IMR-90 (cell line): ENCODE data around the gene ANXA2. TPM values are rescaled to one million over a fixed set of nuclear protein-coding genes. Genes with fewer than 3 reads are reported as not detected.

Experiments used
- ATAC-seq: fragments of 200-7000 bp; cut with Tn5 transposase; 2 replicates; pipeline ENCODE4 v1.9.1; 2020; ENCODE audit warnings: low read depth, mild to moderate bottlenecking, moderate library complexity
- BruUV-seq: library from RNA; stranded (reverse); fragments of 400-500 nt; replicated peaks from 2 replicates; lab custom pipeline; 2021; lab: Mats Ljungman, UMichigan
- CTCF ChIA-PET: fragments of 300-600 bp; formaldehyde crosslinking; extraction: SDS; loops from one replicate; lab custom pipeline; 2021; ENCODE audit warnings: antibody characterized with exemption; lab: Yijun Ruan, JAX
- POLR2A ChIA-PET: fragments of 300-600 bp; sonication (Branson Sonifier 250); formaldehyde crosslinking; loops from one replicate; lab custom pipeline; 2022; ENCODE audit warnings: antibody characterized with exemption; ENCODE audit not compliant: unreplicated experiment; lab: Charles Lee
- DNase-seq: peaks from one replicate; pipeline ENCODE4 v3.0.0; 2013
- H2AFZ ChIP-seq: replicated peaks from 2 replicates; pipeline ENCODE3; 2013; ENCODE audit warnings: low read length, mild to moderate bottlenecking; ENCODE audit not compliant: poor library complexity
- H2AK5ac ChIP-seq: 2 replicates; pipeline ENCODE4 v1.6.1; 2013; ENCODE audit warnings: low read depth, low read length, inconsistent platforms
- H2AK9ac ChIP-seq: replicated peaks from 2 replicates; pipeline ENCODE3; 2013; ENCODE audit warnings: mild to moderate bottlenecking, low read depth, low read length, moderate library complexity; ENCODE audit not compliant: poor library complexity
- H2BK120ac ChIP-seq: 2 replicates; pipeline ENCODE4 v1.6.1; 2013; ENCODE audit warnings: low read depth, low read length, inconsistent platforms
- H2BK15ac ChIP-seq: 3 replicates; pipeline ENCODE4 v1.6.1; 2013; ENCODE audit warnings: low read depth, low read length, inconsistent platforms
- H2BK20ac ChIP-seq: 2 replicates; pipeline ENCODE4 v1.6.1; 2013; ENCODE audit warnings: low read depth, mild to moderate bottlenecking, inconsistent platforms, low read length, moderate library complexity
- H2BK5ac ChIP-seq: 2 replicates; pipeline ENCODE4 v1.6.1; 2013; ENCODE audit warnings: mild to moderate bottlenecking, low read depth, low read length, inconsistent platforms; ENCODE audit not compliant: poor library complexity, severe bottlenecking
- H3K14ac ChIP-seq: replicated peaks from 2 replicates; pipeline ENCODE4 v1.6.1; 2013; ENCODE audit warnings: low read depth, low read length, inconsistent platforms
- H3K18ac ChIP-seq: 2 replicates; pipeline ENCODE4 v1.6.1; 2013; ENCODE audit warnings: low read depth, low read length, control low read depth
- H3K23ac ChIP-seq: 2 replicates; pipeline ENCODE4 v1.6.1; 2013; ENCODE audit warnings: low read depth, low read length, inconsistent platforms
- H3K27ac ChIP-seq: 2 replicates; pipeline ENCODE4 v1.5.1; 2013; ENCODE audit warnings: mild to moderate bottlenecking, control low read depth, low read length; ENCODE audit not compliant: insufficient read depth
- H3K27me3 ChIP-seq: 2 replicates; pipeline ENCODE4 v1.6.1; 2013; ENCODE audit warnings: low read length; ENCODE audit not compliant: control insufficient read depth, insufficient read depth
- H3K36me3 ChIP-seq: 2 replicates; pipeline ENCODE4 v1.6.1; 2013; ENCODE audit warnings: low read length, mixed read lengths; ENCODE audit not compliant: control insufficient read depth, insufficient read depth
- H3K4ac ChIP-seq: 2 replicates; pipeline ENCODE4 v1.6.1; 2013; ENCODE audit warnings: low read depth, low read length, inconsistent platforms
- H3K4me1 ChIP-seq: 2 replicates; pipeline ENCODE4 v1.6.1; 2013; ENCODE audit warnings: low read length, mixed read lengths; ENCODE audit not compliant: control insufficient read depth, insufficient read depth
- H3K4me2 ChIP-seq: 2 replicates; pipeline ENCODE4 v1.6.1; 2013; ENCODE audit warnings: low read depth, mild to moderate bottlenecking, control low read depth, low read length, moderate library complexity
- H3K4me3 ChIP-seq: 2 replicates; pipeline ENCODE4 v1.5.1; 2013; ENCODE audit warnings: low read depth, mild to moderate bottlenecking, control low read depth, low read length, moderate library complexity; ENCODE audit not compliant: insufficient read depth
- H3K56ac ChIP-seq: 2 replicates; pipeline ENCODE4 v1.6.1; 2013; ENCODE audit warnings: low read length, inconsistent platforms; ENCODE audit not compliant: insufficient read depth; ENCODE audit errors: extremely low read depth
- H3K79me1 ChIP-seq, 2 experiments: 2 replicates each; pipeline ENCODE4 v1.6.1; 2013; ENCODE audit warnings: low read length in 2 of 2, inconsistent platforms in 1 of 2, low read depth in 1 of 2
- H3K9ac ChIP-seq: 2 replicates; pipeline ENCODE4 v1.6.1; 2013; ENCODE audit warnings: low read depth, low read length, control low read depth
- H3K9me1 ChIP-seq: 2 replicates; pipeline ENCODE4 v1.6.1; 2013; ENCODE audit warnings: low read length, inconsistent platforms; ENCODE audit not compliant: insufficient read depth
- H3K9me3 ChIP-seq: 2 replicates; pipeline ENCODE4 v1.6.1; 2013; ENCODE audit warnings: low read length; ENCODE audit not compliant: control insufficient read depth, insufficient read depth
- H4K20me1 ChIP-seq: 2 replicates; pipeline ENCODE4 v1.6.1; 2013; ENCODE audit warnings: low read length, inconsistent platforms; ENCODE audit not compliant: insufficient read depth
- H4K5ac ChIP-seq: 2 replicates; pipeline ENCODE4 v1.6.1; 2013; ENCODE audit warnings: mild to moderate bottlenecking, low read depth, low read length, control low read depth
- H4K8ac ChIP-seq, 2 experiments: 2 replicates each; pipeline ENCODE4 v1.6.1; 2013; ENCODE audit warnings: low read depth in 2 of 2, low read length in 2 of 2, control low read depth in 1 of 2, inconsistent platforms in 1 of 2
- H4K91ac ChIP-seq: 2 replicates; pipeline ENCODE4 v1.6.1; 2013; ENCODE audit warnings: low read depth, low read length, inconsistent platforms; ENCODE audit not compliant: insufficient read depth
- CEBPB ChIP-seq: IDR thresholded peaks from 2 replicates; pipeline ENCODE4 v1.6.1; 2012; ENCODE audit warnings: low read depth, low read length, improper control_type of control experiment
- CHD1 ChIP-seq: IDR thresholded peaks from 2 replicates; pipeline ENCODE4 v1.6.1; 2012; ENCODE audit warnings: low read depth, low read length, improper control_type of control experiment
- FOS ChIP-seq: fragments of 150-350 bp; IDR thresholded peaks from 2 replicates; pipeline ENCODE4 v1.6.1; 2016; ENCODE audit warnings: low read depth, low read length
- MXI1 ChIP-seq: IDR thresholded peaks from 2 replicates; pipeline ENCODE4 v1.6.1; 2012; ENCODE audit warnings: low read depth, mild to moderate bottlenecking, low read length, moderate library complexity, borderline replicate concordance
- NFE2L2 ChIP-seq: fragments of 150-350 bp; IDR thresholded peaks from 2 replicates; pipeline ENCODE4 v1.6.1; 2016; ENCODE audit warnings: low read depth, mild to moderate bottlenecking, low read length
- POLR2A ChIP-seq: IDR thresholded peaks from 2 replicates; pipeline ENCODE4 v1.6.1; 2012; ENCODE audit warnings: mild to moderate bottlenecking, low read depth, low read length
- RFX5 ChIP-seq: IDR thresholded peaks from 2 replicates; pipeline ENCODE4 v1.8.0; 2012; ENCODE audit warnings: low read depth, mild to moderate bottlenecking, low read length, moderate library complexity
- WGBS, 2 experiments: methylation state at CpG; one replicate each; pipeline versions ENCODE4 v1.1.5 to v1.1.7; 2013; ENCODE audit warnings: missing lambda C conversion rate in 2 of 2; ENCODE audit not compliant: insufficient read length in 1 of 2; ENCODE audit errors: extremely low coverage in 2 of 2; 5-methylcytosine and 5-hydroxymethylcytosine counted together
- dilution Hi-C: fragments of 300-500 bp; cut with HindIII; formaldehyde crosslinking; loops from one replicate; pipeline ENCODE4 v1.14.3; 2018; ENCODE audit warnings: low sequenced_read_pairs; ENCODE audit not compliant: unreplicated experiment
- in situ Hi-C: fragments of 300-500 bp; cut with MboI; formaldehyde crosslinking; loops from 3 replicates; pipeline ENCODE4 v1.14.3; 2019; ENCODE audit warnings: low sequenced_read_pairs, inconsistent platforms, mixed read lengths
- intact Hi-C: fragments of 100-400 bp; cut with micrococcal nuclease; formaldehyde crosslinking; loops from 2 replicates; pipeline ENCODE4 v1.10.0; 2022
- polyA plus RNA-seq, 3 experiments: library from polyadenylated mRNA; depleted of rRNA; stranded (reverse); fragments of >200 nt; gene quantifications; 2 replicates each; pipeline ENCODE4 v1.2.3, GENCODE V29; 2012; ENCODE audit warnings: low replicate concordance in 1 of 3
- total RNA-seq: library from RNA; depleted of rRNA; stranded (reverse); fragments of >200 nt; gene quantifications from 2 replicates; pipeline ENCODE4 v1.2.3, GENCODE V29; 2012
- TF ChIP-seq, protein P1 (sequence below): conservative IDR thresholded peaks from 2 replicates; pipeline ENCODE4 v1.5.1; 2012; ENCODE audit warnings: mild to moderate bottlenecking, low read depth, low read length, improper control_type of control experiment
- TF ChIP-seq, protein P2 (sequence below): fragments of 150-350 bp; IDR thresholded peaks from 2 replicates; pipeline ENCODE4 v1.6.1; 2017; ENCODE audit warnings: mild to moderate bottlenecking, antibody characterized with exemption, low read length, low read depth
- TF ChIP-seq, protein P3 (sequence below): fragments of 150-350 bp; IDR thresholded peaks from 2 replicates; pipeline ENCODE4 v1.6.1; 2016; ENCODE audit warnings: low read depth, mild to moderate bottlenecking, low read length, moderate library complexity, borderline replicate concordance

ANXA2 gene
- total and polyA plus RNA-seq, 2 of the 4 experiments (the other 2 are of a cell fraction), result 7,454 to 8,412 TPM

DNA sequence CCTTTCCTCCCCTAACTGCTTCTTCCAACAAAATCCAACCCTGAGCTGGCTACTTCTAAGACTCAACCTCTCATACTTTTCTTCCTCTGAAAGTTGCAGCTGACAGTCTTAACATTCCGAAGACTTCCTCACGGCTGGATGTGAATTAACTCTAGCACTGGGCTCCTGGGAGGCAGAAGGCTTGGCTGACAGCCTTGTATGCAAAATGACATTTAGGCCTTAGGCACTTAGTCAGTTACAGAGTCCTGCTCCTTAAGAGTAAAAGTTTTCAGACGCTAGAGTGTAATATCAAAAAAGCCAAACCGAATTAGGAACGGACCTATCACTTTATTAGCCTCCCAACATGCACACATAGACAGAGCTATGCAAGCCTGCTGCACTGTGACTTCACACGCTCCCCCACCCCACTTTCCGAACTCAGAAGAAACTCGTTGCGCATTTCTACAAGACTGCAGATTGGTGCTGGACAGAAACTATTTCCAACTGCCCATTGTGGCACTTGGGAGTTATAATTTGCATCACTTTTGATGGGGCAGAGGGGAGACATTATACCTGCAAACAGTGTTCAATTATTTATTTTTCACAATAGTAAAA, 15.5 kb upstream of the ANXA2 start:
- no peak overlapping the region for H3K18ac ChIP-seq
- H3K9me3 ChIP-seq, result no peaks in the 10 kb centered on the region
- H3K27ac ChIP-seq, result no peak overlapping the region
- WGBS, 2 experiments, result 100% methylated on average over 1 of the region's 9 CpGs; no CpG with 5 or more reads in 1 of the 2 experiments
- in situ Hi-C loops, result no loop called here
- no peak overlapping the region for H2AFZ ChIP-seq
- no peak overlapping the region for H2BK5ac ChIP-seq
- no peak for TF ChIP-seq RFX5
- TF ChIP-seq, protein P1, sequence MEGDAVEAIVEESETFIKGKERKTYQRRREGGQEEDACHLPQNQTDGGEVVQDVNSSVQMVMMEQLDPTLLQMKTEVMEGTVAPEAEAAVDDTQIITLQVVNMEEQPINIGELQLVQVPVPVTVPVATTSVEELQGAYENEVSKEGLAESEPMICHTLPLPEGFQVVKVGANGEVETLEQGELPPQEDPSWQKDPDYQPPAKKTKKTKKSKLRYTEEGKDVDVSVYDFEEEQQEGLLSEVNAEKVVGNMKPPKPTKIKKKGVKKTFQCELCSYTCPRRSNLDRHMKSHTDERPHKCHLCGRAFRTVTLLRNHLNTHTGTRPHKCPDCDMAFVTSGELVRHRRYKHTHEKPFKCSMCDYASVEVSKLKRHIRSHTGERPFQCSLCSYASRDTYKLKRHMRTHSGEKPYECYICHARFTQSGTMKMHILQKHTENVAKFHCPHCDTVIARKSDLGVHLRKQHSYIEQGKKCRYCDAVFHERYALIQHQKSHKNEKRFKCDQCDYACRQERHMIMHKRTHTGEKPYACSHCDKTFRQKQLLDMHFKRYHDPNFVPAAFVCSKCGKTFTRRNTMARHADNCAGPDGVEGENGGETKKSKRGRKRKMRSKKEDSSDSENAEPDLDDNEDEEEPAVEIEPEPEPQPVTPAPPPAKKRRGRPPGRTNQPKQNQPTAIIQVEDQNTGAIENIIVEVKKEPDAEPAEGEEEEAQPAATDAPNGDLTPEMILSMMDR, result no peak
- TF ChIP-seq CEBPB, result no peak
- TF ChIP-seq, protein P2, sequence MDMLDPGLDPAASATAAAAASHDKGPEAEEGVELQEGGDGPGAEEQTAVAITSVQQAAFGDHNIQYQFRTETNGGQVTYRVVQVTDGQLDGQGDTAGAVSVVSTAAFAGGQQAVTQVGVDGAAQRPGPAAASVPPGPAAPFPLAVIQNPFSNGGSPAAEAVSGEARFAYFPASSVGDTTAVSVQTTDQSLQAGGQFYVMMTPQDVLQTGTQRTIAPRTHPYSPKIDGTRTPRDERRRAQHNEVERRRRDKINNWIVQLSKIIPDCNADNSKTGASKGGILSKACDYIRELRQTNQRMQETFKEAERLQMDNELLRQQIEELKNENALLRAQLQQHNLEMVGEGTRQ, result no peak
- no peak for TF ChIP-seq FOS
- TF ChIP-seq NFE2L2, result no peak
- TF ChIP-seq CHD1, result no peak
- TF ChIP-seq MXI1, result no peak
- no peak for TF ChIP-seq POLR2A
- TF ChIP-seq, protein P3, sequence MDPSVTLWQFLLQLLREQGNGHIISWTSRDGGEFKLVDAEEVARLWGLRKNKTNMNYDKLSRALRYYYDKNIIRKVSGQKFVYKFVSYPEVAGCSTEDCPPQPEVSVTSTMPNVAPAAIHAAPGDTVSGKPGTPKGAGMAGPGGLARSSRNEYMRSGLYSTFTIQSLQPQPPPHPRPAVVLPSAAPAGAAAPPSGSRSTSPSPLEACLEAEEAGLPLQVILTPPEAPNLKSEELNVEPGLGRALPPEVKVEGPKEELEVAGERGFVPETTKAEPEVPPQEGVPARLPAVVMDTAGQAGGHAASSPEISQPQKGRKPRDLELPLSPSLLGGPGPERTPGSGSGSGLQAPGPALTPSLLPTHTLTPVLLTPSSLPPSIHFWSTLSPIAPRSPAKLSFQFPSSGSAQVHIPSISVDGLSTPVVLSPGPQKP, result no peak
- no peaks in the 10 kb centered on the region for H3K27me3 ChIP-seq
- no peak overlapping the region for H4K8ac ChIP-seq
- ATAC-seq (peak; percentile 16; the same call in 1 of the 2 replicates), DNase-seq (no peak)
- no peak overlapping the region for H2BK20ac ChIP-seq
- no peak overlapping the region for H4K91ac ChIP-seq
- no peak overlapping the region for H2BK15ac ChIP-seq
- H4K5ac ChIP-seq, result no peak overlapping the region
- no peak overlapping the region for H3K56ac ChIP-seq
- H3K36me3 ChIP-seq, result no peaks in the 10 kb centered on the region
- no peak overlapping the region for H2AK9ac ChIP-seq
- peaks cover 8% of the 10 kb centered on the region for H3K4me1 ChIP-seq
- ChIA-PET CTCF (no interaction called here), POLR2A (interaction anchor here (0.6 kb wide), 1 partner anchor 14 kb away, joined by 3 read pairs; no protein-coding TSS in a partner anchor)
- H3K79me1 ChIP-seq, result peaks cover 0 to 4% of the 10 kb centered on the region in 2 experiments; a peak in 2 of 4 replicates
- H3K4me3 ChIP-seq, result no peak overlapping the region
- no peak overlapping the region for H2AK5ac ChIP-seq
- H3K9me1 ChIP-seq, result peaks cover 6% of the 10 kb centered on the region; the same call in 1 of the 2 replicates
- H3K23ac ChIP-seq, result no peak overlapping the region
- dilution Hi-C loops, result no loop called here
- H3K4me2 ChIP-seq, result no peak overlapping the region
- no peak overlapping the region for H3K9ac ChIP-seq
- no peak overlapping the region for H3K4ac ChIP-seq
- intact Hi-C loops, result no loop called here
- no peak overlapping the region for H3K14ac ChIP-seq
- H4K20me1 ChIP-seq, result peaks cover 2% of the 10 kb centered on the region; the same call in 1 of the 2 replicates
- H2BK120ac ChIP-seq, result no peak overlapping the region
- BruUV-seq, result no TSS peak
